GM13976 (cell line): ENCODE data around the gene NR2F2.

Source experiments
- DNase-seq: peaks from one replicate; pipeline ENCODE4 v3.0.0; 2012; ENCODE audit warnings: low spot score
- CTCF ChIP-seq: IDR thresholded peaks from 2 replicates; pipeline ENCODE4 v1.5.1; 2012; ENCODE audit warnings: borderline replicate concordance, mild to moderate bottlenecking; ENCODE audit not compliant: insufficient read depth; ENCODE audit errors: extremely low read depth, missing control alignments, control extremely low read depth
- in situ Hi-C: fragments of 300-500 bp; cut with MboI; formaldehyde crosslinking; loops from one replicate; pipeline ENCODE4 v1.12.0; 2022; ENCODE audit warnings: low sequenced_read_pairs, mixed read lengths, inconsistent platforms; ENCODE audit not compliant: unreplicated experiment

Gene NR2F2

DNA sequence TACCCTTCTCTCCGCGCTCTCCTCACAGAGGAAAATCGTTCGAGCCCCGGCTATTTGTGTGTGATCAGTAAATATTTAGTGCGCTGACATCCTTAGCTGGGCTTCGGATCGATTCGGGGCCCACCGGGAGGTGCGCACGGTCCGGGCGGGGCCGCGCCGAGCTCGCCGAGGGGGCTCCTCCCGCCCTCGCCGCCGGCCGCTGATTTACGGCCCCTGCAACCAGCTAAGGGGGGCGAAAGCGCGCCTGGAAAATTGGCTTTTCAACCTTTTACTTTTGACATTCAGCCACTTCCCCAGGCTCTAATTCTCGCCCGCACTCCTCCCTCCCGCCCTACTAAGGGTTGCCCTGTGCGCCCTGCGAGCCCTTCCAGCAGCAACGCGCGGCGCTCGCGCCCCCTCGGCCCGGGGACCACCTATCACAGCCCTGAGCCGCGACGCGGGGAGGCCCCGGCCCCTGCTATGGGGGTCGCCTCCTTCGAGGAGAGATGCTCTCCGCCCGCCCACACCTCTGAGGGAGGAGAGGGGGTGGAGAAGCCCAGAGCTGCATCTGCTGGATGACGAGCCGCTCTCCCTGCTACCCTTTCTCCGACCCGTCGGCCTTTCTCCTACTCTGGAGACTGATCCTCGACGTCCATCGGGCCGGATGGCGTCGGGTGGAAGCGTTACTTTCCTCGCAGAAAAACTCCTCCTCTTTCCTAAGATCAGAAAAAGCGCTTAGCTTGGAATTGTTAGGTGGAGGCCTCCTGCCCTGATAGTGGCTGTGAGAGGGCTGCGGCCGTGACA, 7.8 kb upstream of the NR2F2 start:
- no peak for TF ChIP-seq CTCF
- in situ Hi-C loops: no loop called here
- DNase-seq: peak; percentile 23

- DNase-seq: no peak
- TF ChIP-seq CTCF: no peak
- in situ Hi-C loops: no loop called here
Observed at GRCh38 chr15:96323319-96324145, 7.0 kb upstream of the NR2F2 start.

DNA sequence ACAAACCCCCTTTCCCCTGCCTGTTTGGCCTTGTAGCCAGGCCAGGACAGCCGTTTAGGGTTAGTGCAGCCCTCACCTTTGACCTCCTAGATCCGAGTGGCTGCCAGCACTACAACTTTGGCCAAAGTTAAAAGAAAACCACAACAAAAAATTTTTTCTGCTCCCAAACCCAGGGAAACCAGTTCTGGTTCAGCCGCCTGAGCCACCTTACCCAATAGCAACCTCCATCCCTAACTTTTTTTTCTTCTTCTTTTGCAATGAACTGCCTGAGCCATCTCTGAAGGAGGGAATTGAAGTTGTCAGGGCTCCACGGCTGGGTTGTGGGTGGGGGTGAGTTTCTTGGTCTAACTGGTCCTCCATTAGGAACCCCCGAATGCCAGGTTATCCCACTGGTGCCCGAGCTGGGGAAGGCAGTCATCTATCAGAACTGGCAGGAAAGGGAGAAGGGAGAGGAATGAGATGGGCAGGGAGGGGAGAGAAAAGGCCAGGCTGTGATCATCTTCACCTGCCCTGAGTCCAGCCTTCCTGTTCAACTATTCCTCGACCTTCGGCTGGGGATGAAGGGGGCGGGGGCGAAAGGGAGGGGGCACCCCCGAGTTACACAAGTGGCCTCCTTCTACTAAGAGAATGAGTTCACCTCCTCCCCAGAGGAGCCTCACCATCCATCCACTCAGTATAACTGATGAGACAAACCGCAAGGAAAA, 6.2 kb upstream of the NR2F2 start:
- no peak for TF ChIP-seq CTCF
- DNase-seq: no peak
- in situ Hi-C loops: no loop called here

GRCh38 chr15:96324940-96325540, 5.5 kb upstream of the NR2F2 start:
- no peak for DNase-seq
- in situ Hi-C loops: loop anchor here (25.0 kb wide), 1 partner anchor 1063 kb away; no protein-coding TSS in a partner anchor
- no peak for TF ChIP-seq CTCF

DNA sequence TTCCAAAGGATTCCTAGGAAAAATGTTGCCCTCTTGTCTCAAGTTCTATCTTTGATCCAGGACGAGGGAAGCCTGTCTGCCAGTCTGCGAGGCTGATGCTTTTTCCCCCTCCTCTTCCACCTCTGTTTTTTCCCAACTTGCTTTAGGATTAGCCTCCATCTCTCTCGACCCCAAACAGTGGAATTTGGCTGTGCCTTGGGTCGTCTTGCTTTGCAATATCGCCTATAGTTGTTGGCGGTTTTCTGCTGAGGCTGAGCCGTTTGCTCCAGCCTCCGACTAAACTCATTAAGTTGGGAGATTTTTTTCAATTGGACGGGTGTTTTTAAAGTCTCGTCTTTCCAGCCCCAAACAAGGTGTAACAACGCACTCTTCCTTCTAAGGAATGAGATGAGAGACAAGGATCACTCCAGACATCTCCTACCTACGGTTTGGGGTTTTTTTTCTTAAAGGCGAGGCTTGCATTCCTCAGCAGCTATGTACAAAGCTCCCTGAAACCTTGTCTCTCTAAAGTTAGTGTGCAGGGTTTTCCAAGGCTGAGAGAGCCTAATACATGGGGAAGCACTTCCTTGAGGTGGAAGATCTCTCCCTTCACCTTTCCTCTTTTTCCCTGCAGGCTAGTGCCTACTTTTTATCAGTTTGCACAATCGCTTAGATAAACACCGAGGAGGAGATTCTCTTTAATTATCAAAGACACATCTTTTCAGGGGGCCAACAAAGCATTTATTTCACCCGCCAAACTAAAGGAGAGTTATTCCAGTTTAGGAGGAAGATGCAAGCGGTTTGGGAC, 4.8 kb upstream of the NR2F2 start:
- TF ChIP-seq CTCF: no peak
- DNase-seq: no peak
- in situ Hi-C loops: loop anchor here (25.0 kb wide), 1 partner anchor 1063 kb away; no protein-coding TSS in a partner anchor
